Activated CD8-positive, alpha-beta T cell treated with anti-CD3 and anti-CD28 coated beads, Interleukin-2, amount 10 ng/mL, durations not matched to agents 7 days and 5 days (primary cell): Measurements from ENCODE around the gene RIC8B. TPM values are rescaled to one million over a fixed set of nuclear protein-coding genes. Genes with fewer than 3 reads are reported as not detected.

ENCODE experiments used
- ATAC-seq: fragments of 150-1000 bp; cut with Tn5 transposase; one replicate; pipeline ENCODE4 v1.10.0; 2021; ENCODE audit warnings: moderate library complexity
- CTCF ChIA-PET: fragments of 350-600 bp; sonication (Branson Sonifier 250); formaldehyde crosslinking; loops from one replicate; lab custom pipeline; 2021; ENCODE audit warnings: antibody characterized with exemption; lab: Charles Lee
- POLR2A ChIA-PET: fragments of 350-600 bp; sonication (Branson Sonifier 250); formaldehyde crosslinking; loops from one replicate; lab custom pipeline; 2021; ENCODE audit warnings: antibody characterized with exemption; lab: Charles Lee
- DNase-seq: peaks from one replicate; pipeline ENCODE4 v3.0.0-alpha.2; 2020
- H3K27ac Mint-ChIP-seq: one replicate; pipeline ENCODE4 v1.8.0; 2021; ENCODE audit warnings: mild to moderate bottlenecking, mixed read lengths
- H3K27me3 Mint-ChIP-seq: one replicate; pipeline ENCODE4 v1.8.0; 2021; ENCODE audit warnings: low read depth, mixed read lengths
- H3K36me3 Mint-ChIP-seq: one replicate; pipeline ENCODE4 v1.8.0; 2021; ENCODE audit warnings: low read depth, mixed read lengths
- H3K4me1 Mint-ChIP-seq: one replicate; pipeline ENCODE4 v1.8.0; 2021; ENCODE audit warnings: low read depth, mixed read lengths
- H3K4me3 Mint-ChIP-seq: one replicate; pipeline ENCODE4 v1.8.0; 2021; ENCODE audit warnings: mild to moderate bottlenecking, mixed read lengths
- H3K9me3 Mint-ChIP-seq: one replicate; pipeline ENCODE4 v1.8.0; 2022; ENCODE audit warnings: mixed read lengths; ENCODE audit not compliant: insufficient read depth
- total RNA-seq, 2 experiments: library from RNA; stranded (reverse); gene quantifications; one replicate each; pipeline ENCODE4 v1.2.3, GENCODE V29; 2021

The RIC8B gene
- total RNA-seq, 2 experiments from 2014 or later, result 15.4 to 18.1 TPM

DNA sequence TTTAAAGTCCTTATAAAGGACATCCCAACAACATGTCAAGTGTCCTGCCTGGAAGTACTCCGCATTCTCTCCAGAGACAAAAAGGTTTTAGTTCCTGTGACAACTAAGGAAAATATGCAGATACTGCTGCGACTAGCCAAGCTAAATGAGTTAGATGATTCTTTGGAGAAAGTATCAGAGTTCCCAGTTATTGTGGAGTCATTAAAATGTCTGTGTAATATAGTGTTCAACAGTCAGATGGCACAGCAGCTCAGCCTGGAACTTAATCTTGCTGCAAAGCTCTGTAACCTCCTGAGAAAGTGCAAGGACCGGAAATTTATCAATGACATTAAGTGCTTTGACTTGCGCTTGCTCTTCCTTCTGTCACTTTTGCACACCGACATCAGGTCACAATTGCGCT lies 40.2 kb downstream of the RIC8B start:
- Mint-ChIP-seq H3K9me3 (no peaks in the 10 kb centered on the region), H3K27me3 (no peaks in the 10 kb centered on the region), H3K4me3 (no peak overlapping the region), H3K36me3 (peaks cover 19% of the 10 kb centered on the region), H3K27ac (no peak overlapping the region), H3K4me1 (no peaks in the 10 kb centered on the region)
- ChIA-PET POLR2A (no interaction called here), CTCF (interaction anchor here (0.9 to 1.4 kb wide), 2 partner anchors 62 to 105 kb away, joined by 3 to 4 read pairs; no protein-coding TSS in a partner anchor)
- ATAC-seq (no peak), DNase-seq (no peak)

GRCh38 chr12:106815741-106816140 lies 41.3 kb downstream of the RIC8B start:
- Mint-ChIP-seq H3K4me1 (no peaks in the 10 kb centered on the region), H3K36me3 (peaks cover 23% of the 10 kb centered on the region), H3K4me3 (no peak overlapping the region), H3K9me3 (no peaks in the 10 kb centered on the region), H3K27me3 (no peaks in the 10 kb centered on the region), H3K27ac (no peak overlapping the region)
- CTCF ChIA-PET, result interaction anchor here (1.2 kb wide), 1 partner anchor 10 kb away, joined by 3 read pairs; no protein-coding TSS in a partner anchor
- DNase-seq (no peak), ATAC-seq (no peak)
- POLR2A ChIA-PET, result no interaction called here

GRCh38 chr12:106816231-106816630 lies 41.7 kb downstream of the RIC8B start:
- no peak overlapping the region for H3K27ac Mint-ChIP-seq
- no peaks in the 10 kb centered on the region for H3K9me3 Mint-ChIP-seq
- ATAC-seq, result no peak
- no peaks in the 10 kb centered on the region for H3K27me3 Mint-ChIP-seq
- H3K4me1 Mint-ChIP-seq, result no peaks in the 10 kb centered on the region
- H3K4me3 Mint-ChIP-seq, result no peak overlapping the region
- ChIA-PET POLR2A (no interaction called here), CTCF (interaction anchor here (1.2 kb wide), 1 partner anchor 9 kb away, joined by 3 read pairs; no protein-coding TSS in a partner anchor)
- no peak for DNase-seq
- peaks cover 25% of the 10 kb centered on the region for H3K36me3 Mint-ChIP-seq

GRCh38 chr12:106819991-106820390 lies 45.5 kb downstream of the RIC8B start:
- Mint-ChIP-seq H3K27ac (no peak overlapping the region), H3K4me3 (no peak overlapping the region), H3K4me1 (no peaks in the 10 kb centered on the region), H3K36me3 (peaks cover 31% of the 10 kb centered on the region), H3K9me3 (no peaks in the 10 kb centered on the region), H3K27me3 (no peaks in the 10 kb centered on the region)
- ATAC-seq (no peak), DNase-seq (no peak)
- POLR2A ChIA-PET, result no interaction called here
- CTCF ChIA-PET, result no interaction called here

DNA sequence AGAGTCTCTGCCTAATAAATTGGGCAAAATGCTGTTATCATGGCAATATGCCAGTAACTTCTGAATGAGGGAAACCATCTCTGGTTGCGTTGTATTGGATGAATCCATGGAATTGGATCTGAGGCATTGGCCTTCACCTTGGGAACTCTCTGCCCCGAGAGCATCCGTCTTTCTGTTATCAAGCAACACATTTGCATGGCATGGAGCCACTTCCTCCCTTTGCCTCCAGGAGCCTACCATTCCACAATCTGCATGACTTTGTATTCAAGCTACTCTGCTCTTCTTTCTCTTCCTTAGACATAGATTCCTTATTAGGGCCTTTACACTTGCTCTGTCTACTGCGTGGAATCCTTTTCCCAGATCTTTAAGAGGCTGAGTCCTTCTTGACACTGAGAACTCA lies 57.2 kb downstream of the RIC8B start:
- CTCF ChIA-PET, result no interaction called here
- DNase-seq, result no peak

GRCh38 chr12:106837782-106838181 lies 63.3 kb downstream of the RIC8B start:
- CTCF ChIA-PET, result no interaction called here
- Mint-ChIP-seq H3K4me1 (peaks cover 17% of the 10 kb centered on the region), H3K36me3 (peaks cover 7% of the 10 kb centered on the region), H3K9me3 (no peaks in the 10 kb centered on the region), H3K27ac (no peak overlapping the region), H3K27me3 (no peaks in the 10 kb centered on the region), H3K4me3 (no peak overlapping the region)
- POLR2A ChIA-PET, result no interaction called here
- no peak for DNase-seq
- no peak for ATAC-seq

More for the DNA sequence above, 57.2 kb downstream of the RIC8B start:
- ATAC-seq, result no peak
- H3K27ac Mint-ChIP-seq, result no peak overlapping the region
- no peaks in the 10 kb centered on the region for H3K4me1 Mint-ChIP-seq
- H3K4me3 Mint-ChIP-seq, result no peak overlapping the region
- no peaks in the 10 kb centered on the region for H3K9me3 Mint-ChIP-seq
- POLR2A ChIA-PET, result no interaction called here
- peaks cover 3% of the 10 kb centered on the region for H3K36me3 Mint-ChIP-seq
- no peaks in the 10 kb centered on the region for H3K27me3 Mint-ChIP-seq

DNA sequence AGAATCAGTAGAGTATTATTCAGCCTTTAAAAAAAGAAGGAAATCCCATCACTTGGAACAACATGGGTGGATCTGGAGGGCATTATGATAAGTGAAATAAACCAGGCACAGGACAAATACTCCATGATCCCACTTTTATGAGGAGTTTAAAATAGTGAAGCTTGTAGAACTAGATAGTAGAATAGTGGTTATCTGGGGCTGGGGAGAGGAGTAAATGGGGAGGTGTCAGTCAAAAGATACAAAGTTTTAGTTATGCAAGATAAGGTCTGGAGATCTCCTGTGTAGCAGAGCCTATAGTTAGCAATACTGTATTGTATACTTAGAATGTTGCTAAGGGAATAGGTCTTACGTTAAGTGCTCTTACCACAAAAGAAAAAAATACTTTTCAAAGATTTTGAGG lies 64.9 kb downstream of the RIC8B start:
- H3K36me3 Mint-ChIP-seq, result peaks cover 10% of the 10 kb centered on the region
- POLR2A ChIA-PET, result no interaction called here
- H3K27ac Mint-ChIP-seq, result no peak overlapping the region
- no peak overlapping the region for H3K4me3 Mint-ChIP-seq
- no peaks in the 10 kb centered on the region for H3K9me3 Mint-ChIP-seq
- H3K27me3 Mint-ChIP-seq, result no peaks in the 10 kb centered on the region
- no peak for DNase-seq
- CTCF ChIA-PET, result interaction anchor here (2.4 to 3.1 kb wide), 2 partner anchors 80 to 156 kb away, joined by 6 to 11 read pairs; no protein-coding TSS in a partner anchor
- no peak for ATAC-seq
- peaks cover 17% of the 10 kb centered on the region for H3K4me1 Mint-ChIP-seq

DNA sequence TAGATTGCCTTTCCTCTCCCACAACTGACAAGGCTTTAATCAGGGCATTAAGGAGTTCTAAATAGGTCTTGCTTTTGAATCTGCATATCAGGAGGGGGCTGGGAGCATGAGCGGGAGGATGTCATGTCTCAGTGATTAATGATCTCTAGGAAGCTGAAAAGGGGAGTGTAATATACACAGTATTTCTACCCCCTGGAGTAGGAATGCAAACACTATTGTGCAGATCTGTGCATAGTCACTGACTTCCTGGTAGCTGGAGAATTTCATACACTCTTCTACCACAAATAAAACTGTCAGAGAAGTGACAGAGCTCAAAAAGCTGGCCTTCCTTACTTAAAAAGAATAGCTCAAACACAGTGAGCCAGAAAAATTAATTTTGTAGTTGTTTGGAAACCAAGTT lies 65.8 kb downstream of the RIC8B start:
- no peak for ATAC-seq
- CTCF ChIA-PET, result interaction anchor here (1.2 to 3.1 kb wide), 7 partner anchors 79 to 483 kb away, joined by 3 to 16 read pairs (median 8); partner anchors contain the start of gene POLR3B

DNA sequence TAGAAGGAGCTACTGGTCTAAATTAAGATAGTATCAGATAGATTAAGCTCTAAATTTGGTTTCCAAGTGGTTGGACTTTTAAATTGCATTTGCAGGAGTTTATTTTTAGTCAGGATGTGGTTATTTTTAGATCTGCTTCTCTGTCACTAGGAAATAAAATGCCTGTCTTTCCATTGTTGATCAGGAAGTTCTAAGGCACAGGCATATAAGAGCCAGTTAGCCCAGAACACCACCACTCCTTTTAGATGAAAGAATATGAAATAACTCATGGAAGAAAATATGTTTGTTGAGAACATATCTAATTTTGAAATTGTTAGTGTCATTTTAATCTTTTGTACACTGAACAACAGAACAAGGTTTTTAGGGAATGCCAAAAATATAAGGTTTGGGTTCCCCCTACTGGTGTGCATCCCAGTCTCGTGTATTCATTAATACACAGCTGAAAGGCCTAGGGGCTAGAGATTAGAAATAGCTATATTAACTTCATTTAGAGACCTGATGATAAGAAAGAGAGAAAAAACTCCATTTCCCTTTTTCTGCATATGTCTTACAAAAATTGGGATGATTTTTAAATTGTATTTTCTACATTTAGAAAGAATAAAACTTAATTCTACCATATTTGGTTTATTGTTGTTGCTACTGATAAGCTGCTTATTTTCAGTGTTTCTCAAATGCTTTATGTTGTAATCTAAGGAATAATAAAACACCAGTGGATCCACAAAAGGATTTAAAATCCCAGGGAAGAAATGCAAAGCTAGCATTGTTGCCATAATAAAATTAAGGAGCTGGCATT lies 67.2 kb downstream of the RIC8B start:
- ChIA-PET POLR2A (no interaction called here), CTCF (interaction anchor here (0.6 to 3.1 kb wide), 35 partner anchors 8 to 615 kb away, joined by 3 to 16 read pairs (median 4); partner anchors contain the start of gene POLR3B)
- peaks cover 17% of the 10 kb centered on the region for H3K4me1 Mint-ChIP-seq
- ATAC-seq (no peak), DNase-seq (peak; percentile 41)
- H3K27me3 Mint-ChIP-seq, result no peaks in the 10 kb centered on the region
- H3K27ac Mint-ChIP-seq, result no peak overlapping the region
- H3K4me3 Mint-ChIP-seq, result no peak overlapping the region
- no peaks in the 10 kb centered on the region for H3K9me3 Mint-ChIP-seq
- peaks cover 8% of the 10 kb centered on the region for H3K36me3 Mint-ChIP-seq

More for the DNA sequence above, 65.8 kb downstream of the RIC8B start:
- Mint-ChIP-seq H3K36me3 (peaks cover 8% of the 10 kb centered on the region), H3K4me3 (no peak overlapping the region), H3K9me3 (no peaks in the 10 kb centered on the region), H3K27ac (no peak overlapping the region), H3K4me1 (peaks cover 17% of the 10 kb centered on the region), H3K27me3 (no peaks in the 10 kb centered on the region)
- no peak for DNase-seq
- POLR2A ChIA-PET, result no interaction called here

DNA sequence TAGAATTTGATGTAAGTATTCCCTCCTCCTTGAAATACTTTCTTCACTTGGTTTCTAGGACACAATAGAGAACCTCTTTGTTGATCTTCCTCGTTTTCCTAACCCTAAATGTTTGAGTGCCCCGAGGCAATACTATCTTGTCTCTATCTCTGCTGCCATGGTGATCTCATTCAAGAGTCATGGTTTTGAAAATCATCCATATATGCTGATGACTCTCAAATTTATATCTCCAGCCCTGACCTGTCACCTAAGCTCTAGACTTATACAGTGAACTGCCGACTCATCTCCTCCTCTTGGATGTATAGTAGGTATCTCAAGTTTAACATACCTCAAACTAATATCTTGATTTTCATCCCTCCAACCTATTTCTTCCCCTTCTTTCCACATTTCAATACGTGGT lies 71.4 kb downstream of the RIC8B start:
- no peak for ATAC-seq
- H3K4me1 Mint-ChIP-seq, result peaks cover 7% of the 10 kb centered on the region
- H3K27me3 Mint-ChIP-seq, result no peaks in the 10 kb centered on the region
- H3K27ac Mint-ChIP-seq, result no peak overlapping the region
- DNase-seq, result no peak
- H3K36me3 Mint-ChIP-seq, result peaks cover 10% of the 10 kb centered on the region
- CTCF ChIA-PET, result no interaction called here
- no peak overlapping the region for H3K4me3 Mint-ChIP-seq
- no peaks in the 10 kb centered on the region for H3K9me3 Mint-ChIP-seq
- POLR2A ChIA-PET, result no interaction called here

GRCh38 chr12:106847861-106848260 lies 73.4 kb downstream of the RIC8B start:
- no peaks in the 10 kb centered on the region for H3K4me1 Mint-ChIP-seq
- H3K9me3 Mint-ChIP-seq, result no peaks in the 10 kb centered on the region

DNA sequence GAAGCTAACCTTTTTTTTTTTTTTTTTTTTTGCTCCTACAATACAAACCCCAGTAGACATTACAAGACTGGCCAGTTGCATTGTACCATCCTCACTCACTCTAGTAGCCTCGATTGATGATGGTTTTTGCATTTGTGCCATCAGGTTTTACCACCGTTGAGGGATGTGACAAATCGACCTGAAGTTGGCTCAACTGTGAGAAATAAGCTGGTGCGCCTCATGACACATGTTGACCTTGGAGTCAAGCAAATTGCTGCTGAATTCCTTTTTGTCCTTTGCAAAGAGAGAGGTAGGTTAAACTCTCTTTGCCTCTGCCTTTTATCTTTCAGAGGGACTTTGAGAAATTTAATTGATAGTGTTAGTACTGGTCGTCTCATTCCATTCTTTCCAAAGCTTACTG lies 76.8 kb downstream of the RIC8B start:
- Mint-ChIP-seq H3K27me3 (no peaks in the 10 kb centered on the region), H3K4me3 (no peak overlapping the region), H3K9me3 (no peaks in the 10 kb centered on the region), H3K27ac (no peak overlapping the region), H3K4me1 (peaks cover 6% of the 10 kb centered on the region), H3K36me3 (peaks cover 20% of the 10 kb centered on the region)
- ChIA-PET CTCF (interaction anchor here (1.4 kb wide), 1 partner anchor 10 kb away, joined by 8 read pairs; no protein-coding TSS in a partner anchor), POLR2A (no interaction called here)
- DNase-seq (no peak), ATAC-seq (no peak)

More at GRCh38 chr12:106847861-106848260, 73.4 kb downstream of the RIC8B start:
- ChIA-PET POLR2A (no interaction called here), CTCF (interaction anchor here (0.9 kb wide), 1 partner anchor 490 kb away, joined by 3 read pairs; the partner anchor contains the start of gene POLR3B)
- H3K36me3 Mint-ChIP-seq, result peaks cover 16% of the 10 kb centered on the region
- no peak overlapping the region for H3K4me3 Mint-ChIP-seq
- H3K27me3 Mint-ChIP-seq, result no peaks in the 10 kb centered on the region
- no peak for ATAC-seq
- no peak for DNase-seq
- no peak overlapping the region for H3K27ac Mint-ChIP-seq
